GM03348 (cell line): ENCODE data around the gene CEP295NL.
A peak's percentile ranks its signal among the peaks of the same experiment; 100 is the strongest.

Experiments used
- DNase-seq: peaks from one replicate; pipeline ENCODE4 v3.0.0; 2012; ENCODE audit warnings: low spot score

Gene CEP295NL

DNA sequence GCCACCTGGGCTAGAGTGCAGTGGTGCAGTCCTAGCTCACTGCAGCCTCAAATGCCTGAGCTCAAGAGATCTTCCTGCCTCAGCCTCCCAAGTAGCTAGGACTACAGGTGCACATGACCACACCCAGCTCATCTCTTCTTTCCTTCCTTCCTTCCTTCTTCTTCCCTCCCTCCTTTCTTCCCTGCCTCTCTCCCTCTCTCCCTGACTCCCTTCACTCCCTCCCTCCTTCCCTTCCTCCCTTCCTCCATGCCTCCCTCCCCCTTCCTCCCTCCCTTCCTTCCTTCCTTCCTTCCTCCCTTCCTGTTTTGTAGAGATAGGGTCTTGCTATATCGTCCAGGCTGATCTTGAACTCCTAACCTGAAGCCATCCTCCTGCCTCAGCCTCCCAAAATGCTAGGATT, 38.9 kb downstream of the CEP295NL start:
- no peak for DNase-seq

GRCh38 chr17:78862073-78863023, 40.7 kb downstream of the CEP295NL start:
- DNase-seq = peak; percentile 93

GRCh38 chr17:78861229-78861628, 41.8 kb downstream of the CEP295NL start:
- no peak for DNase-seq

DNA sequence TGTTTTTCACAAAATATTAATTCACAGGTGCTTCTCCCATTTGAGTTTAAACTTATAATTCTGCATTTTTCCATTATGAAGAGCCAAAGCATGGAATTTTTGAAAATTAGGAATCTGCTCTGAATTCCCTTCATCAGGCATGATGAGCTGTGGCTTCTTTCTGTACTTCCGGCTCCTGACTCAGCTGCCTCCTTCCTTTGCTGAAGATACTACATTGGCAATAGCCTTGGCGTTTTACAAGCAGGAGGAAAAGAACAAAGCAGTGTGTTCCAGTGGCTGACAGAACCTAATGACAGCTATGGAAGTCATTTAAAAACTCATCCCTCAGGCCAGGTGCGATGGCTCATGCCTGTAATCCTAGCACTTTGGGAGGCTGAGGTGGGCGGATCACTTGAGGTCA, 44.0 kb downstream of the CEP295NL start:
- DNase-seq = no peak

GRCh38 chr17:78857266-78857665, 45.7 kb downstream of the CEP295NL start:
- DNase-seq = no peak

DNA sequence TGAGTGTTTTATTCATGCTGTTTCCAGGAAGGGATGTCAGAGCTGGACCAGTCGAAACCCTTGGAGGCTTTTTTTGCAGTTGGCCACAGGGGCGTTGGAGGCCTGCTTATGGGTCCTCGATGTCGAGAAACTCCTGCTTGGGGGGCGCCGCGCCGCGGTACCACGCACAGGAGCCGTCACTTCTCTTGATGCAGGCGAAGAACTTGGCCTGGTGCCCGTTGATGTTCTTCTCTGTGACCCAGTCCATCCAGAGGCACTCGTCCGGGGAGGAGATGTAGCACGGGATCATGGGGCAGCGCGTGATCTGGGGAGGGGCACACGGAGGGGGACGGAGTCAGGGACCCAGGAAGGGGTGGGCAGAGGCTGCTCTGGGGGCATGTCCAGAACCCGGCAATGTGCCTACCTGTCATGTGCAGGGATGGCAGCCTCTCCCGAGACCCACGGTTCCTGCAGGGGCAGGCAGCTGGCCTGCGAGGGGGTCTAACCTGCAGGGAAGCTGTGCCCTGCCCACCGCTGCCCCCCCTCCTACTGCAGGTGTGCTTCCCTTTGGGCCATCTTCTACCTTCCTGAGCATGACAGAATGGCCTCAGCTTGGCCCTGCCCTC, 47.3 kb downstream of the CEP295NL start:
- no peak for DNase-seq

DNA sequence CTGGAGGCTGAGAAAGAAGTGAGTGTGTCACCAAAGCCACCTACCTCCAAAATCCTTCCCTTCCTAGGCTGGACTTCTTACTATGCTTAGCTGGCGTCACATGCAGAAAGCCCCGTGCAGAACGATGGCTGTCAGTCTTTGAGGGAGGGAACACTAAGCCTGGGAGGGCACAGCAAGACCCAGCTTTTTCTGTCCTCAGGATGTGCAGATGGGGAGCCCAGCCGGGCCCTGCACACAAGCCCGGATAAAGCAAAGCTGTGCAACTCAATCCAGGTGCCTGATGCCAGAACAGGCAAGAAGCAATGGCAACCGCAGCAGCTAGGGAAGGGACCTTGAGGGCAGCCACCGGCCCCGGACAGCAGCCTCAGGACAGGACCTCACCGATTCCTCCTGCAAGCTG, 48.5 kb downstream of the CEP295NL start:
- no peak for DNase-seq

DNA sequence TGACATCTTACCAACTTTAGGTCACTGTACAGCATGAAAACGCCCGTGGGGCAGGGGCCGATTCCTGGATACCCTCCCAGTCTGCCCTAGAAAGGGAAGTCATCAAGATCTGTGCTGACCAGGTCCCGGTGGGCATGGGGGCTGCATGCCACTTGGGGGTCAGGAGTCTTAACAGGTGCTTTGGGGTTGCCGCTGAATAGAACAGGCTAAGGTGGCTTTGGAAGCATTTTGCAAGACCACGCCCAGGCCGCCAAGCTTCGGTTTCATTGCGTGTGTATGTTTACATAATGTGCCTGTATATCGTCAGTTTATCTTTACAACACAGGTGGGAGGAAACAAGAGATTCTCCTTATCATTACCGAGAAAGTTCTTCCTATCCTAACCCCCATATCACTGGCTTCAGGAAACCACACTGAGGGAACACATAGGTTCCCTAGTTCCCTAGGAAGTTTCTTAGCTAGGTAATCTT, 49.0 kb downstream of the CEP295NL start:
- no peak for DNase-seq

DNA sequence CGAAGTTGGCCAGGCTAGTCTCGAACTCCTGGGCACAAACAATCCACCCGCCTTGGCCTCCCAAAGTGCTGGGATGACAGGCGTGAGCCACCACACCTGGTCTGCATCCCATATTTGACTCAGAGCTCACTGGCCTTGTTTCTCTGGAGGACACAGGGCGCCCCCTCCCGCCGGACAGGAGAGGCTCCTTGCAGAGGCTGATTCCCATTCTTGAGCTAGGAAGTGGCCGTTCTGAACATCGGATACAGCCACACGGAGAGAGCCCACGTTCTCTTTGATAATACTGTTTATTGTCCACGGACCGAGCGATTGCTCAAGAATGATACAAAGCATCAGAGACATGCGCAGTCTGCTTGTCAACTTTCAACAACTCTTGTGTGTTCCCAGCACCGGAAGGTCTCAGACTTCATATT, 50.3 kb downstream of the CEP295NL start:
- DNase-seq = no peak

- DNase-seq = no peak
Measured at GRCh38 chr17:78849026-78849425, 54.0 kb downstream of the CEP295NL start.

DNA sequence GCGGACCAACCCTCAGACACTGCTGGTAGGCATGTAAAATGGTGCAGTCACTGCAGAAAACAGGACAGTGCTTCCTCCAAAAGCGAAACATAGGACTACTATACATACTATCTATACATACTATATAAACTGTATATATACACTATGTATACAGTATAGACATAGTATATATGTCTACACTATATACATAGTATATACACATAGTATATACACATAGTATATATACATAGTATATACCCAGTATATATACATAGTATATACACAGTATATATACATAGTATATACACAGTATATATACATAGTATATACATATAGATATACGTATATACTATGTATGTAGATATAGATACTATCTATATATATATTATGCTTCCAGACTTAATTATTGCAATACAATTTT, 55.9 kb downstream of the CEP295NL start:
- no peak for DNase-seq

- DNase-seq = no peak
Measured at GRCh38 chr17:78844301-78845005, 58.5 kb downstream of the CEP295NL start.

- DNase-seq = peak; percentile 40
Measured at GRCh38 chr17:78842881-78843565, 60.0 kb downstream of the CEP295NL start.

- DNase-seq = peak; percentile 98
Measured at GRCh38 chr17:78840780-78841611, 62.0 kb downstream of the CEP295NL start, which contains the start of gene USP36. USP36 (minus strand) TSS chr17:78840814; CDS start chr17:78836363, 4,451 bp downstream.
